ENCODE measurements around the gene GSTA4. TPM values are rescaled to one million over a fixed set of nuclear protein-coding genes. Genes with fewer than 3 reads are reported as not detected.
"Not testable (repeated sequence)": the region's sequence is repeated elsewhere in the genome, so short reads cannot be mapped to it uniquely, and the experiment has no call there.

GSTA4 gene
- total RNA-seq, 5 donors from 2014 or later (not counting 1 experiment from before 2014, with no cell fraction given), result 0.35 to 0.85 (median 0.65) TPM

- H3K27me3 Mint-ChIP-seq, result no peaks in the 10 kb centered on the region
- Histone ChIP-seq H3K4me1 (ENCODE audit: control insufficient read depth in 1 of 2, extremely low read depth in 1 of 2, insufficient read depth in 2 of 2, low read length in 2 of 2) (no peaks in the 10 kb centered on the region), H3K36me3 (ENCODE audit: control insufficient read depth in 2 of 2, extremely low read depth in 1 of 2, insufficient read depth in 1 of 2, low read length in 1 of 2) (peaks cover 19 to 79% of the 10 kb centered on the region in 2 donors), H3K9me3 (no peaks in the 10 kb centered on the region), H3K27ac (ENCODE audit: low read length) (no peak overlapping the region), H3K27me3 (replicated peaks in 1 of 2; ENCODE audit: control insufficient read depth in 2 of 2, extremely low read depth in 1 of 2, insufficient read depth in 2 of 2, low read length in 1 of 2) (no peaks in the 10 kb centered on the region), H3K4me3 (ENCODE audit: control insufficient read depth in 1 of 2, extremely low read depth in 1 of 2, low read length in 1 of 2) (no peak overlapping the region)
- no peak overlapping the region for H3K27ac Mint-ChIP-seq
- DNase-seq, result no peak
- ChIA-PET CTCF (no interaction called here), POLR2A (no interaction called here)
- no peak for ATAC-seq (replicated peaks in 1 of 4)
- no CpG with 5 or more reads among the region's 2 CpGs for WGBS (ENCODE audit: insufficient coverage)
- H3K36me3 Mint-ChIP-seq, result peaks cover 74% of the 10 kb centered on the region
- no peaks in the 10 kb centered on the region for H3K4me1 Mint-ChIP-seq
- no peak overlapping the region for H3K4me3 Mint-ChIP-seq
- H3K9me3 Mint-ChIP-seq, result no peaks in the 10 kb centered on the region
Measured at GRCh38 chr6:53009056-53009455, 14.0 kb upstream of the GSTA4 start.

- H3K27ac Mint-ChIP-seq; ATAC-seq (replicated peaks in 1 of 4); H3K4me1 ChIP-seq (ENCODE audit: control insufficient read depth in 1 of 2, extremely low read depth in 1 of 2, insufficient read depth in 2 of 2, low read length in 2 of 2); H3K27me3 Mint-ChIP-seq; H3K9me3 Mint-ChIP-seq; DNase-seq; POLR2A ChIA-PET; H3K4me3 Mint-ChIP-seq; H3K4me1 Mint-ChIP-seq; H3K9me3 ChIP-seq; H3K4me3 ChIP-seq (ENCODE audit: control insufficient read depth in 1 of 2, extremely low read depth in 1 of 2, low read length in 1 of 2); H3K27ac ChIP-seq (ENCODE audit: low read length); H3K27me3 ChIP-seq (replicated peaks in 1 of 2; ENCODE audit: control insufficient read depth in 2 of 2, extremely low read depth in 1 of 2, insufficient read depth in 2 of 2, low read length in 1 of 2): not testable (repeated sequence)
- H3K36me3 Mint-ChIP-seq, result peaks cover 70% of the 10 kb centered on the region
- H3K36me3 ChIP-seq (ENCODE audit: control insufficient read depth in 2 of 2, extremely low read depth in 1 of 2, insufficient read depth in 1 of 2, low read length in 1 of 2), result peaks cover 19 to 76% of the 10 kb centered on the region in 2 donors
- CTCF ChIA-PET, result interaction anchor here (0.6 to 0.7 kb wide), 2 partner anchors 42 to 170 kb away, joined by 3 read pairs; no protein-coding TSS in a partner anchor
- WGBS (ENCODE audit: insufficient coverage), result no CpG with 5 or more reads among the region's 4 CpGs
Measured at GRCh38 chr6:53008192-53008687, 13.2 kb upstream of the GSTA4 start.

- no peak overlapping the region for H3K27ac Mint-ChIP-seq
- Histone ChIP-seq H3K4me3 (ENCODE audit: control insufficient read depth in 1 of 2, extremely low read depth in 1 of 2, low read length in 1 of 2) (no peak overlapping the region), H3K27ac (ENCODE audit: low read length) (no peak overlapping the region), H3K4me1 (ENCODE audit: control insufficient read depth in 1 of 2, extremely low read depth in 1 of 2, insufficient read depth in 2 of 2, low read length in 2 of 2) (no peaks in the 10 kb centered on the region), H3K9me3 (no peaks in the 10 kb centered on the region), H3K27me3 (replicated peaks in 1 of 2; ENCODE audit: control insufficient read depth in 2 of 2, extremely low read depth in 1 of 2, insufficient read depth in 2 of 2, low read length in 1 of 2) (no peaks in the 10 kb centered on the region), H3K36me3 (ENCODE audit: control insufficient read depth in 2 of 2, extremely low read depth in 1 of 2, insufficient read depth in 1 of 2, low read length in 1 of 2) (peaks cover 19 to 53% of the 10 kb centered on the region in 2 donors)
- WGBS (ENCODE audit: insufficient coverage), result 100% methylated on average over 2 of the region's 2 CpGs
- no peaks in the 10 kb centered on the region for H3K4me1 Mint-ChIP-seq
- DNase-seq (no peak), ATAC-seq (replicated peaks in 1 of 4) (no peak)
- ChIA-PET CTCF (no interaction called here), POLR2A (no interaction called here)
- H3K36me3 Mint-ChIP-seq, result peaks cover 51% of the 10 kb centered on the region
- H3K4me3 Mint-ChIP-seq, result no peak overlapping the region
- no peaks in the 10 kb centered on the region for H3K9me3 Mint-ChIP-seq
- no peaks in the 10 kb centered on the region for H3K27me3 Mint-ChIP-seq
Measured at GRCh38 chr6:53005663-53006250, 10.7 kb upstream of the GSTA4 start.

GRCh38 chr6:52999456-52999855 lies 4.4 kb upstream of the GSTA4 start:
- peaks cover 0 to 12% of the 10 kb centered on the region in 2 experiments for H3K4me1 ChIP-seq (ENCODE audit: control insufficient read depth in 1 of 2, extremely low read depth in 1 of 2, insufficient read depth in 2 of 2, low read length in 2 of 2)
- Mint-ChIP-seq H3K4me1 (peaks cover 11 to 30% (median 22%) of the 10 kb centered on the region in 3 donors), H3K36me3 (peaks cover 5% of the 10 kb centered on the region), H3K9me3 (no peaks in the 10 kb centered on the region), H3K4me3 (no peak overlapping the region), H3K27ac (no peak overlapping the region), H3K27me3 (peaks cover 0 to 5% of the 10 kb centered on the region in 2 donors)
- ChIA-PET POLR2A (interaction anchor here in 1 of 2 donors (0.5 kb wide), 1 partner anchor 83 kb away, joined by 4 read pairs; no protein-coding TSS in a partner anchor), CTCF (no interaction called here)
- WGBS (ENCODE audit: insufficient coverage), result 90% methylated on average over 5 of the region's 6 CpGs
- ATAC-seq (replicated peaks in 1 of 4) (no peak), DNase-seq (no peak)
- no peaks in the 10 kb centered on the region for H3K9me3 ChIP-seq
- no peak overlapping the region for H3K4me3 ChIP-seq (ENCODE audit: control insufficient read depth in 1 of 2, extremely low read depth in 1 of 2, low read length in 1 of 2)
- H3K27me3 ChIP-seq (replicated peaks in 1 of 2; ENCODE audit: control insufficient read depth in 2 of 2, extremely low read depth in 1 of 2, insufficient read depth in 2 of 2, low read length in 1 of 2), result no peaks in the 10 kb centered on the region
- H3K27ac ChIP-seq (ENCODE audit: low read length), result no peak overlapping the region
- H3K36me3 ChIP-seq (ENCODE audit: control insufficient read depth in 2 of 2, extremely low read depth in 1 of 2, insufficient read depth in 1 of 2, low read length in 1 of 2), result peaks cover 0 to 5% of the 10 kb centered on the region in 2 donors

- no peak overlapping the region for H3K4me3 ChIP-seq (ENCODE audit: control insufficient read depth in 1 of 2, extremely low read depth in 1 of 2, low read length in 1 of 2)
- Mint-ChIP-seq H3K27me3 (peaks cover 0 to 5% of the 10 kb centered on the region in 2 donors), H3K36me3 (no peaks in the 10 kb centered on the region), H3K4me3 (no peak overlapping the region), H3K9me3 (no peaks in the 10 kb centered on the region), H3K27ac (no peak overlapping the region), H3K4me1 (peaks cover 14 to 33% (median 23%) of the 10 kb centered on the region in 3 donors)
- POLR2A ChIA-PET, result no interaction called here
- DNase-seq (no peak), ATAC-seq (replicated peaks in 1 of 4) (no peak)
- no peaks in the 10 kb centered on the region for H3K9me3 ChIP-seq
- 57% methylated on average over 1 of the region's 4 CpGs for WGBS (ENCODE audit: insufficient coverage)
- no peak overlapping the region for H3K27ac ChIP-seq (ENCODE audit: low read length)
- peaks cover 0 to under 1% of the 10 kb centered on the region in 2 donors for H3K36me3 ChIP-seq (ENCODE audit: control insufficient read depth in 2 of 2, extremely low read depth in 1 of 2, insufficient read depth in 1 of 2, low read length in 1 of 2)
- H3K27me3 ChIP-seq (replicated peaks in 1 of 2; ENCODE audit: control insufficient read depth in 2 of 2, extremely low read depth in 1 of 2, insufficient read depth in 2 of 2, low read length in 1 of 2), result no peaks in the 10 kb centered on the region
- CTCF ChIA-PET, result interaction anchor here in 1 of 2 donors (1.0 kb wide), 1 partner anchor 15 kb away, joined by 4 read pairs; no protein-coding TSS in a partner anchor
- H3K4me1 ChIP-seq (ENCODE audit: control insufficient read depth in 1 of 2, extremely low read depth in 1 of 2, insufficient read depth in 2 of 2, low read length in 2 of 2), result peaks cover 0 to 14% of the 10 kb centered on the region in 2 experiments
Measured at GRCh38 chr6:52998603-52999002, 3.5 kb upstream of the GSTA4 start.

- Mint-ChIP-seq H3K9me3 (no peaks in the 10 kb centered on the region), H3K4me3 (peak overlapping the region; percentile 83 to 96 (median 95)), H3K4me1 (peaks cover 14 to 33% (median 29%) of the 10 kb centered on the region in 3 donors), H3K27me3 (peaks cover 0 to 5% of the 10 kb centered on the region in 2 donors), H3K36me3 (no peaks in the 10 kb centered on the region), H3K27ac (peak overlapping the region; percentile 97 to 100)
- 17% methylated on average over 14 of the region's 21 CpGs for WGBS (ENCODE audit: insufficient coverage)
- peak overlapping the region; percentile 6 for H3K27ac ChIP-seq (ENCODE audit: low read length)
- peak overlapping the region; percentile 34 to 83 for H3K4me3 ChIP-seq (ENCODE audit: control insufficient read depth in 1 of 2, extremely low read depth in 1 of 2, low read length in 1 of 2)
- H3K4me1 ChIP-seq (ENCODE audit: control insufficient read depth in 1 of 2, extremely low read depth in 1 of 2, insufficient read depth in 2 of 2, low read length in 2 of 2), result peaks cover 0 to 14% of the 10 kb centered on the region in 2 experiments
- no peaks in the 10 kb centered on the region for H3K9me3 ChIP-seq
- H3K36me3 ChIP-seq (ENCODE audit: control insufficient read depth in 2 of 2, extremely low read depth in 1 of 2, insufficient read depth in 1 of 2, low read length in 1 of 2), result no peaks in the 10 kb centered on the region
- ChIA-PET CTCF (interaction anchor here (0.6 to 2.5 kb wide), 12 partner anchors 12 to 656 kb away, joined by 3 to 17 read pairs (median 4); partner anchors contain the start of gene FBXO9 (in 1 of the 2)), POLR2A (interaction anchor here in 1 of 2 donors (1.4 kb wide), 1 partner anchor 12 kb away, joined by 7 read pairs; no protein-coding TSS in a partner anchor)
- DNase-seq (peak in 28 of 35 experiments; percentile 4 to 65 (median 18)), ATAC-seq (replicated peaks in 1 of 4) (peak in 1 of 4 experiments; percentile 13)
- H3K27me3 ChIP-seq (replicated peaks in 1 of 2; ENCODE audit: control insufficient read depth in 2 of 2, extremely low read depth in 1 of 2, insufficient read depth in 2 of 2, low read length in 1 of 2), result no peaks in the 10 kb centered on the region
Measured at GRCh38 chr6:52995913-52996645, 995 bp upstream of the GSTA4 start.

All from T-cell (primary cell).